ENCODE results near the gene DAPK2.
"Not testable (repeated sequence)": the region's sequence is repeated elsewhere in the genome, so short reads cannot be mapped to it uniquely, and the experiment has no call there.

DAPK2 gene

GRCh38 chr15:64046421-64047153 lies at the start of gene DAPK2:
Gene DAPK2 (minus strand): TSS chr15:64046485. CDS start chr15:64040261, 6,224 bp downstream.
- DNase-seq: peak; percentile 70

- no peak for DNase-seq
Measured at GRCh38 chr15:64095431-64095794, 49.1 kb upstream of the DAPK2 start.

GRCh38 chr15:64093627-64094417 lies 47.5 kb upstream of the DAPK2 start, which contains the start of gene CIAO2A:
Gene CIAO2A (minus strand): TSS chr15:64093838. CDS start chr15:64093768, 70 bp downstream.
- DNase-seq: peak; percentile 100

DNA sequence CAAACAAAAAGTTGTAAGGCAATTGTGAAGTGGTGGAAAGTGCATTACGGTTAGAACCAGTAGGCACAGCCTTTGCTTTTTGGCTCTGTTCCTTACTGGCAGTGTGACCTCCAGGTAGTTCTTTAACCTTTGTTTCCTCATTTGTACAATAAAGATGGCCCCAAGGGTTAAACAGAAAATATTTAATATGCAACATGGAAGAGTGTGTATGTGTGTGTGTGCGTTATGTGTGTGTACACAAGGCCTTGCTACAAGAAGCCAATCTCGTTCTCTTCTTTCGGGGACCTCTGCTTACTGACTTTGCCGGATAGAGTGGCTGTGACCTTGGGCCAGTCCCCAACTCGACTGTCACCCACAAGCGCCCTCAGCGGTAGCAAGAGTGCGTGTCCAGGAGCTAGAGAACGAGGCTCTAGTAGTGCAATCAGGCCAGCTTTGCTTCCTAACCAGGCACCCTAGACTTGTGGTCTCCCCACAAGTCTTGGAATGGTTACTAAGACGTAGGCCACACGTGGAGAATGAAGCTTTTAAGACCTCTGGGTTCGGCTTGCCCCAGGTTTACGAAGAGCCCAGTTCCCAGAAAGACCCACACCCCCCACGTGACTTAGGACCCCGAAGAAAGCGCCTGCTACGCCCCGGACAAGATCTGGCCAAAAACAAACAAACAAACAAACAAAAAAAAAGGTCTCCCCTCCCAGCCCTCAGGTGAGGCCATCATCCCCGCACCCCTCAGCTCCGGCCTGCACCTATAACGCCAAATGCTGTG lies 46.8 kb upstream of the DAPK2 start:
- peak; percentile 80 for DNase-seq

- DNase-seq: peak; percentile 45
Measured at GRCh38 chr15:64092075-64092820, 46.0 kb upstream of the DAPK2 start.

GRCh38 chr15:64090527-64090926 lies 44.2 kb upstream of the DAPK2 start:
- DNase-seq: no peak

GRCh38 chr15:64089543-64090280 lies 43.4 kb upstream of the DAPK2 start:
- DNase-seq: no peak

DNA sequence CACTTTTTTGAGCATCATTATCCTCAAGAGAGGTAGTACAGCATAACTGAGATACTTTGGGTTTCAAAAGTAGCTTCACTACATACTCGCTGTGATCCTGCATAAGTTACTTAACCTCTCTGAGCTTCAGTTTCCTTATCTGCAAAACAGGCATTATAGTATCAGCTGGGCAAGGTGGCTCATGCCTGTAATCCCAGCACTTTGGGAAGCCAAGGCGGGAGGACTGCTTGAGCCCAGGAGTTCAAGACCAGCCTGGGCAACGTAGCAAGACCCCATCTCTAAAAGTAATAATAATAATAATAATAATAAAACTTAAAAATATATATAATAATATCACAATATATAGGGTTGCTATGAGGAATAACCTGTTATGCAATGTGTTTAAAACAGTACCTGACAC lies 36.5 kb upstream of the DAPK2 start:
- no peak for DNase-seq

GRCh38 chr15:64073496-64073895 lies 27.2 kb upstream of the DAPK2 start:
- not testable (repeated sequence) for DNase-seq

DNA sequence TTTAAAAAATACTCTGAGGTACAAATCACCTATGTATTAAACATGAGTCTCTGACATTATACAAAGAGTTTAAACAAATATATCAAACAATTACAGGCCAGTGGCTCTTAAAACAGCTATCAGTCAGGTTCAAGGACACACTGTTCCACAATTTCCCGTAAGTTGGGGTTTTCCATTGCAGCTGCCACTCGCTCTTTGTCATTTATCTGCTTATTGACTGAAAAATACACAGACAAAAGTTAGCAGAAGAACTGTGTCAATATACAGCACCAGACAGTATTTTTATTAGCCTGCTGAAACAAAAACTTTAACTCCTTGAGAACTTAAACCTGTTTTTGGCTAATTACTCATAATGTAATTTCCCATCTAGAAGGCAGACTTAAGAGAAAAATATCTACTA lies 26.5 kb upstream of the DAPK2 start:
- no peak for DNase-seq

DNA sequence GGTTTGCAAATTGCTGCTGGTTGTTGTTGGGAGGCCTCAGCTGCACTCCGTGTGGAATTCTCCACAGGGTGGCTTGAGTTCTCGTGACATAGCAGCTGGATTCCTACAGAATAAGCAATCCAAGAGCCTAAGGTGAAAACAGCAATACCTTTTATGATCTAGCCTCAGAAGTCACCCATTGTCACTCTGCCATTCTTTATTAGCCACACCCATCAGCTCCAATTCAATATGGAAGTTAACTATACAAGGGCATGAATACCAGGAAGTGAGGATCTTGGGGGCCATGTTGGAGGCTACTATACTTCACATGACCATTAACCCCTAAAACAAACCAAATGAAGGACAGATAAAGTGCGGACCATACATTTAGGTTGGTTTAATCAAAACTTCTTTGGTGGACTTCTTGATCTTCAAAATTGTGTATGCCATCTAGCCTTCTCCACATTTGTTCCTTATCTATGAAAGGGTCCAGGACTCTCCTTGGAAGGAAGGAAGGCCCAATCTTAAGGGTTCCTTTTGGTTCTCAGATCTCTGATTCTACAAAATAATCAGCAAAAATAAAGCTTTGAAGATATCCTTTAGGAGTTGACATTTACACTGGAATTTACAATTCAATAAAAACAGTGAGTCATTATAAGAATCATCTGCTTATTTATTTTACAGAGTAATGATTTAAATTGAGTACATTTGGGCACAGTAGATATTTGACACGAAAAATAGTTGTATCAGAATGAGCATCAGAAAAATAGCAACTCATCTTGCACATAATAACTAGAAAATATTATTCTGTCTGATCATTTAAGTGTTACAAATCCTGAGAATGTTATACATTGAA lies 25.9 kb upstream of the DAPK2 start:
- peak; percentile 25 for DNase-seq

- DNase-seq: no peak
Measured at GRCh38 chr15:64070965-64071851, 24.9 kb upstream of the DAPK2 start.

DNA sequence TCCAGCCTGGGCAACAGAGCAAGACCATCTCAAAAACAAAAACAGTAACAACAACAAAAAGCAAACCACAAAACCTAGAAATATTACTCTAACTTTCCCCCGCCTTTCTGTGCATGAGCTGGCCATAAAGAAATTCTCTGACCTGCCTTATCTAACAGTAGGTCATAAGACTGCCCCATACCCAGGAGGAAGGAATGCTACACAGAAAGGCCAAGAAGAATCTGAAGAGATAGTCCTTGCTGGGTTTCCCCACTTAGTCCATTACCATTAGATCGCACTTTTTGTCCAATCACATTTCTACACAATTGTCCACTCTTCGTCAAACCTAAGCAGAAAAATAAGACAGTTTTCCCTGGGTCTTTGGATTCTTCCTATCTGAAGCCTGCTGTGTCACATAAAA lies 23.8 kb upstream of the DAPK2 start:
- DNase-seq: no peak

GRCh38 chr15:64068133-64068532 lies 21.8 kb upstream of the DAPK2 start:
- DNase-seq: no peak

DNA sequence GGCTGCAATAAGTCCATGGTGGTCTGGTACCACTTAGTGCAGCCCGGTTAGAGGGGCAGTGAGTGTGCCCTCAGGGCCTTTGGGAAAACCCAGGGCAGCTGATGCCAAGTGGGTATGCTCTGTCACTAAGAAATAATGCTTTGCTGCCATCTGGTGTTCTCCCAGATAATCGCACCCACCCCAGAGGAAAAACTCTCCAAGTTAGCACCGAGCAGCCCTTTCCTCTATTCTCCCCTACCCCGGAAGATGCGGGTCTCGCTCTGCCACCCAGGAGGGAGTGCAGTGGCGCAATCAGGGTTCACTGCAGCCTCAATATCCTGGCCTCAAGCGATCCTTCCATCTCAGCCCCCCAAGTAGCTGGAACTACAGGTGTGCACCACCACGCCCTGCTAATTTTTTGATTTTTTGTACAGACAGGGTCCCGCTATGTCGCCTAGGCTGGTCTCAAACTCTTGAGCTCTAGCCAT lies 21.3 kb upstream of the DAPK2 start:
- peak; percentile 77 for DNase-seq

DNA sequence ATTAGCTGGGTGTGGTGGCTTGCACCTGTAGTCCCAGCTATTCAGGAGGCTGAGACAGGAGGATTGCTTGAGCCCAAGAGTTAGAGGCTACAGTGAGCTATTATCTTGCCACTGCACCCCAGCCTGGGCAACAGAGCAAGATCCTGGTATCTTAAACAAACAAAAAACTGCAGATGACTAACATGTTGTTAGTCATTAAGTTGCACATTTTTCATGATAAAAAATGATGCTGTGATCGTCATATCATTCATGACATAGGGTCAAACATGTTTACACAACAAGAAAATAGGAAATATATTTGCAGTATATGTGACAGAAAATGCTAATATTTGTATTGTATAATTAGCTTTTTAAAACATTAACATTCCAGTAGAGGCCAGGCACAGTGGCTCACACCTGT lies 20.2 kb upstream of the DAPK2 start:
- no peak for DNase-seq

GRCh38 chr15:64060716-64061115 lies 14.4 kb upstream of the DAPK2 start:
- DNase-seq: no peak

GRCh38 chr15:64059104-64059503 lies 12.8 kb upstream of the DAPK2 start:
- not testable (repeated sequence) for DNase-seq

- DNase-seq: no peak
Measured at GRCh38 chr15:64058279-64058678, 12.0 kb upstream of the DAPK2 start.

DNA sequence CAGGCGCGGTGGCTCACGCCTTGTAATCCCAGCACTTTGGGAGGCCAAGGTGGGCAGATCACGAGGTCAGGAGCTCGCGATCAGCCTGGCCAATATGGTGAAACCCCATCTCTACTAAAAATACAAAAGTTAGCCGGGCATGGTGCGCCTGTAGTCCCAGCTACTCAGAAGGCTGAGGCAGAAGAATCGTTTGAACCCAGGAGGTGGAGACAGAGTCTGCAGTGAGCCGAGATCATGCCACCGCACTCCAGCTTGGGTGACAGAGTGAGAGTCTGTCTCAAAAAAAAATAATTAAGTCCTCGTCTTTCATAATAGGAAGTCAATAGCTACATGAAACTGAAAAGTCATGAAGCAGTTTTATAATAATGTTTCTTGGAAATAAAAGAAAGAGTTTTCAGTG lies 7.4 kb upstream of the DAPK2 start:
- not testable (repeated sequence) for DNase-seq
